ENCODE data around the gene DNAAF3.
A peak's percentile ranks its signal among the peaks of the same experiment; 100 is the strongest.

DNAAF3 gene

GRCh38 chr19:55166530-55167268 lies at the start of gene DNAAF3:
TSS of gene DNAAF3 (minus strand) at chr19:55166613. CDS start at chr19:55166413, 200 bp downstream.
- TF ChIP-seq CTCF (IDR thresholded peaks at IDR 0.05; ENCODE audit: poor library complexity, severe bottlenecking) = peak; percentile 8
- H3K4me3 ChIP-seq (ENCODE audit: severe bottlenecking) = peak within 1 kb of the TSS; percentile 41
- ATAC-seq (ENCODE audit: low read depth) = peak; percentile 97
- no peaks in the 10 kb centered on the region for H3K36me3 ChIP-seq (ENCODE audit: low read depth)
- H3K27ac ChIP-seq (ENCODE audit: poor library complexity, severe bottlenecking) = peak within 1 kb of the TSS; percentile 54
- no peaks in the 10 kb centered on the region for H3K4me1 ChIP-seq (ENCODE audit: insufficient read depth, poor library complexity, severe bottlenecking)
- no peaks in the 10 kb centered on the region for H3K9me3 ChIP-seq (ENCODE audit: severe bottlenecking)
- H3K27me3 ChIP-seq (ENCODE audit: insufficient read depth, poor library complexity, severe bottlenecking) = no peaks in the 10 kb centered on the region
- peak; percentile 97 for DNase-seq (ENCODE audit: low spot score)

GRCh38 chr19:55213547-55213946 lies 47.1 kb upstream of the DNAAF3 start:
- H3K4me1 ChIP-seq (ENCODE audit: insufficient read depth, poor library complexity, severe bottlenecking) = peaks cover 28% of the 10 kb centered on the region
- ATAC-seq (ENCODE audit: low read depth) (no peak), DNase-seq (ENCODE audit: low spot score) (no peak)
- no peak overlapping the region for H3K4me3 ChIP-seq (ENCODE audit: severe bottlenecking)
- no peak overlapping the region for H3K27ac ChIP-seq (ENCODE audit: poor library complexity, severe bottlenecking)
- no peak for TF ChIP-seq CTCF (IDR thresholded peaks at IDR 0.05; ENCODE audit: poor library complexity, severe bottlenecking)
- H3K36me3 ChIP-seq (ENCODE audit: low read depth) = no peaks in the 10 kb centered on the region
- H3K27me3 ChIP-seq (ENCODE audit: insufficient read depth, poor library complexity, severe bottlenecking) = no peaks in the 10 kb centered on the region
- peaks cover 3% of the 10 kb centered on the region for H3K9me3 ChIP-seq (ENCODE audit: severe bottlenecking)

GRCh38 chr19:55212447-55212846 lies 46.0 kb upstream of the DNAAF3 start:
- no peaks in the 10 kb centered on the region for H3K36me3 ChIP-seq (ENCODE audit: low read depth)
- peaks cover 28% of the 10 kb centered on the region for H3K4me1 ChIP-seq (ENCODE audit: insufficient read depth, poor library complexity, severe bottlenecking)
- H3K27me3 ChIP-seq (ENCODE audit: insufficient read depth, poor library complexity, severe bottlenecking) = no peaks in the 10 kb centered on the region
- peaks cover 3% of the 10 kb centered on the region for H3K9me3 ChIP-seq (ENCODE audit: severe bottlenecking)
- H3K4me3 ChIP-seq (ENCODE audit: severe bottlenecking) = no peak overlapping the region
- ATAC-seq (ENCODE audit: low read depth) (no peak), DNase-seq (ENCODE audit: low spot score) (no peak)
- H3K27ac ChIP-seq (ENCODE audit: poor library complexity, severe bottlenecking) = no peak overlapping the region
- no peak for TF ChIP-seq CTCF (IDR thresholded peaks at IDR 0.05; ENCODE audit: poor library complexity, severe bottlenecking)

GRCh38 chr19:55209693-55210472 lies 43.5 kb upstream of the DNAAF3 start:
- Histone ChIP-seq H3K36me3 (ENCODE audit: low read depth) (no peaks in the 10 kb centered on the region), H3K27ac (ENCODE audit: poor library complexity, severe bottlenecking) (peak overlapping the region; percentile 61), H3K27me3 (ENCODE audit: insufficient read depth, poor library complexity, severe bottlenecking) (no peaks in the 10 kb centered on the region), H3K9me3 (ENCODE audit: severe bottlenecking) (peaks cover 3% of the 10 kb centered on the region), H3K4me1 (ENCODE audit: insufficient read depth, poor library complexity, severe bottlenecking) (peaks cover 21% of the 10 kb centered on the region), H3K4me3 (ENCODE audit: severe bottlenecking) (no peak overlapping the region)
- no peak for TF ChIP-seq CTCF (IDR thresholded peaks at IDR 0.05; ENCODE audit: poor library complexity, severe bottlenecking)
- no peak for DNase-seq (ENCODE audit: low spot score)
- peak; percentile 82 for ATAC-seq (ENCODE audit: low read depth)
